Esophagus squamous epithelium (tissue), 4 donors: Measurements from ENCODE around the gene CUEDC1.

Experiments used
- CTCF ChIP-seq, 6 experiments: fragments of 450-650 bp in 4 of 6; fragments of 200-600 bp in 2 of 6; sonication (generic) in 2 of 6; IDR thresholded peaks; one replicate each; pipeline ENCODE4 v1.5.1; 2016 to 2019; ENCODE audit warnings: antibody characterized with exemption in 6 of 6, mild to moderate bottlenecking in 4 of 6, moderate library complexity in 4 of 6
- POLR2A ChIP-seq, 4 donors: fragments of 450-650 bp; IDR thresholded peaks; one replicate each; pipeline ENCODE4 v1.6.1; 2017; ENCODE audit warnings: antibody characterized with exemption in 4 of 4, mild to moderate bottlenecking in 4 of 4, moderate library complexity in 3 of 4

DNA sequence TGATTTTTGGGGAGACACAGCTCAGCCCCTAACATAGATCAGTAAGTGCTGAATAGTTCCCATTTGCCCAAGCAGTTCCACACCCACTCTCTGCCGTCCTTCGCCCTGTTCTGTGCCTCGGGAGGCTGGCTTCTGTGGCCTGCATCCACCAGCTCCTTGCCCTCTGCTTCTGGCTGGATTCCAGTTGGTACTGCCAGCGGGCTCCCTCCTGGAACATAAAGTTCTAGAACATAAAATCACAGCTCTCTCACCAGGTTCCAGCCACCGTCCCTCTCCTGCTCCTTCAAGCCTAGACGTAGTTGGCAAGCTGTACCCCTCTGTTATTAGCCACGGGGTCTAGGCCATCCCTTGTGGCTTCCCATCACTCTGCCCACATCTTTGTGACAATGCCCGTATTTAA lies 101.5 kb downstream of the CUEDC1 start:
- no peak for TF ChIP-seq CTCF (IDR thresholded peaks at IDR 0.05)
- no peak for TF ChIP-seq POLR2A (IDR thresholded peaks at IDR 0.05)
